ENCODE data around the gene ABCB9. TPM values are rescaled to one million over a fixed set of nuclear protein-coding genes. Genes with fewer than 3 reads are reported as not detected.

ABCB9 gene
- total and polyA plus RNA-seq, 5 donors from 2014 or later = 0.47 to 5.3 (median 0.91) TPM

DNA sequence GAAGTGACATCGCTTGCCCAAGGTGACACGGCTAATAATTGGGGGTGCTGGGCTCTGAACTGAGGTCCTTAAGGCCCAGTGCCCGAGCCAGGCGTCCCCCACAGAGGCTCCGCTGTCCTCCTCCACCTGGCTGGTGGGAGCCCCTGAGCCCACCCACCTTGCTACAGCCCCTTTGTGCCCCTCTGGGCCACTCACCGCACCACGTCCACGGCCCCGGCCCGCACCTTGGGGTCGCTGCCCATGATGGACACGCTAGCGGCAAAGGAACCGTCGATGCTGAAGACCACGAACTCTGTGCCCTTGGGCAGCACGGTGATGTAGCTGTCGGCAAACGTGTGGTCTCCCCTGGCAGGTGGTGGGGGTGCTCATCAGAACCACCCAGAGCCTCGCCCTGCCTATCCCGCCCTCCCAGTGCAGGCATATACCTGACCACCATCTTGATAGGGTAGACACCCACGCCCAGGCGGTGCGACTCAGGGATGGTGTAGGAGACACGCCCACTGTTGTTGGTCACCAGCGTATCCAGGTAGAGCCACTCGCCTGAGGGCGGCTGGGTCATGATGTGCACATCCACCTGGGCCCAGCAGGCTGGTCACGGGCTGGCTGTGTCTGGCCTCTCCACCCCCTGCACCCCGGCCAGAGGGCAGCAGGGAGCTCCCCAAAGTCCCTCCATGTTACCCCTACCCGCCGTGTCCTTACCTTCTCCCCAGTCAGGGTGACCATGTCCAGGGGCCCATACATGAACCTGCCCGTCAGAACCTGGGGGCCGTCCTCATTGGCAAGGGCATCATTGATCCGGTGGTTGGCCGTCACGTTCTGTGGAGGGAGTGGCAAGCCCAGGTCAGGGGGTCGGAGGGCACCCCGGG is 21.1 kb upstream of the ABCB9 start:
- no peak for DNase-seq
- H3K4me3 ChIP-seq (ENCODE audit: low read depth, low read length) = no peak overlapping the region
- Mint-ChIP-seq H3K36me3 (peaks cover 10% of the 10 kb centered on the region), H3K4me3 (peak overlapping the region in 1 of 4 donors; percentile 25), H3K27me3 (no peaks in the 10 kb centered on the region), H3K4me1 (peaks cover 0 to 27% (median 10%) of the 10 kb centered on the region in 4 donors), H3K27ac (peak overlapping the region in 1 of 3 donors; percentile 80), H3K9me3 (no peaks in the 10 kb centered on the region)
- H3K9me3 ChIP-seq (ENCODE audit: control insufficient read depth in 2 of 2, low read length in 2 of 2) = no peaks in the 10 kb centered on the region
- peaks cover 27% of the 10 kb centered on the region for H3K4me1 ChIP-seq (ENCODE audit: control insufficient read depth, insufficient read depth, low read length, poor library complexity, severe bottlenecking)
- no peaks in the 10 kb centered on the region for H3K27me3 ChIP-seq (ENCODE audit: control insufficient read depth, insufficient read depth, low read length)
- peaks cover 22% of the 10 kb centered on the region for H3K36me3 ChIP-seq (ENCODE audit: control insufficient read depth, insufficient read depth, low read length)
- ATAC-seq (ENCODE audit: low read depth in 2 of 2) = no peak
- no peak overlapping the region for H3K27ac ChIP-seq (ENCODE audit: insufficient read depth, low read length, poor library complexity, severe bottlenecking)

- no peaks in the 10 kb centered on the region for H3K27me3 ChIP-seq (ENCODE audit: control insufficient read depth, insufficient read depth, low read length)
- Mint-ChIP-seq H3K36me3 (peaks cover 10% of the 10 kb centered on the region), H3K27ac (no peak overlapping the region), H3K27me3 (no peaks in the 10 kb centered on the region), H3K4me1 (peaks cover 0 to 36% (median 13%) of the 10 kb centered on the region in 4 donors), H3K9me3 (no peaks in the 10 kb centered on the region), H3K4me3 (no peak overlapping the region)
- no peak overlapping the region for H3K27ac ChIP-seq (ENCODE audit: insufficient read depth, low read length, poor library complexity, severe bottlenecking)
- H3K36me3 ChIP-seq (ENCODE audit: control insufficient read depth, insufficient read depth, low read length) = peaks cover 22% of the 10 kb centered on the region
- H3K4me1 ChIP-seq (ENCODE audit: control insufficient read depth, insufficient read depth, low read length, poor library complexity, severe bottlenecking) = peaks cover 37% of the 10 kb centered on the region
- H3K4me3 ChIP-seq (ENCODE audit: low read depth, low read length) = no peak overlapping the region
- no peak for ATAC-seq (ENCODE audit: low read depth in 2 of 2)
- no peaks in the 10 kb centered on the region for H3K9me3 ChIP-seq (ENCODE audit: control insufficient read depth in 2 of 2, low read length in 2 of 2)
- no peak for DNase-seq
Observed at GRCh38 chr12:122986258-122986871, 20.1 kb upstream of the ABCB9 start.

DNA sequence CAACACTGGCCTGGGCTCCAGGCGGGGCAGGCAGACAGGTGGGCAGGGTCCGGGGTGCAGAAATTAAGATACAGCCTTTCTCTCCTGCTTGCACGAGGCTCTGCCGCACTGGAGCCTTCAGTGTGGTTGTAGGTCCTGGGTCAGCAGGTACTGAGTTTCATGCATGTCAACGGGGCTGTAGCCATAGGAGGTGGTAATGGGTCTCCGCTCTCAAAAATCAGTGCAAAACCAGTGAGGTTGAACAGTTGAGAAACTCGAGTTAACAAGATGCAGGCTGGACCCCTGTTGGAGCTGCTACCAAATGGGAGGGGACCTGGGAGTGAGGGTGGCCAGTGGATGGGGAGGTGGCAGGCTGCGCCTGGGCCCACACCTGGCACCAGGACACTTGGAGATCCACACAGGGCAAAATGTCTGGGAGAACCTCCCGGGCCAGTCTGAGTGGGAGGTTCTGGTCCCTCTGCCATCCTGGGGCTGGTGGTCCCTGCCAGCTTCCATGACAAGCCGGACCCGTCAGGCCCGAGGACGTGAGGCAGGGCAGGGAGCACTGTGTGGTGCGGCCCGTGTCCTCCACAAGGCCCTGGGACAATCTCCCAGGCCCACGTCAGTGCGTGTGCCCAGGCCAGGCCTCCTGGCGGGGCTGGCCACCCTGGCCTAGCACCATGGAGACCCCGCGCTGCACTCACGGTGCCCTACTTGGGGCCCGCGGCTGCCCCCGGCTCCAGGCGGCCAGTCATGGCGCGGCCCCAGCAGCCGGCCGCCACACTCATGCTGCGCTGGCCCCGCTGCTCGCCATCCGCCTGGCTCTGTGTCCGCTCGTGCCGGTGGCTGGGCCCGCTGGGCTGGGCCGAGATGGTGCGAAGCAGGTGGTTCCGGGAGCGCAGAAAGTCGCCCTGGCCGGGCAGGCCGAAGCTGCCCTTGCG is 19.3 kb upstream of the ABCB9 start:
- Mint-ChIP-seq H3K27ac (no peak overlapping the region), H3K36me3 (peaks cover 10% of the 10 kb centered on the region), H3K4me1 (peaks cover 0 to 38% (median 13%) of the 10 kb centered on the region in 4 donors), H3K4me3 (no peak overlapping the region), H3K27me3 (no peaks in the 10 kb centered on the region), H3K9me3 (no peaks in the 10 kb centered on the region)
- Histone ChIP-seq H3K27me3 (ENCODE audit: control insufficient read depth, insufficient read depth, low read length) (no peaks in the 10 kb centered on the region), H3K36me3 (ENCODE audit: control insufficient read depth, insufficient read depth, low read length) (peaks cover 22% of the 10 kb centered on the region), H3K4me1 (ENCODE audit: control insufficient read depth, insufficient read depth, low read length, poor library complexity, severe bottlenecking) (peaks cover 40% of the 10 kb centered on the region), H3K27ac (ENCODE audit: insufficient read depth, low read length, poor library complexity, severe bottlenecking) (no peak overlapping the region), H3K9me3 (ENCODE audit: control insufficient read depth in 2 of 2, low read length in 2 of 2) (no peaks in the 10 kb centered on the region), H3K4me3 (ENCODE audit: low read depth, low read length) (no peak overlapping the region)
- no peak for DNase-seq
- ATAC-seq (ENCODE audit: low read depth in 2 of 2) = no peak

DNA sequence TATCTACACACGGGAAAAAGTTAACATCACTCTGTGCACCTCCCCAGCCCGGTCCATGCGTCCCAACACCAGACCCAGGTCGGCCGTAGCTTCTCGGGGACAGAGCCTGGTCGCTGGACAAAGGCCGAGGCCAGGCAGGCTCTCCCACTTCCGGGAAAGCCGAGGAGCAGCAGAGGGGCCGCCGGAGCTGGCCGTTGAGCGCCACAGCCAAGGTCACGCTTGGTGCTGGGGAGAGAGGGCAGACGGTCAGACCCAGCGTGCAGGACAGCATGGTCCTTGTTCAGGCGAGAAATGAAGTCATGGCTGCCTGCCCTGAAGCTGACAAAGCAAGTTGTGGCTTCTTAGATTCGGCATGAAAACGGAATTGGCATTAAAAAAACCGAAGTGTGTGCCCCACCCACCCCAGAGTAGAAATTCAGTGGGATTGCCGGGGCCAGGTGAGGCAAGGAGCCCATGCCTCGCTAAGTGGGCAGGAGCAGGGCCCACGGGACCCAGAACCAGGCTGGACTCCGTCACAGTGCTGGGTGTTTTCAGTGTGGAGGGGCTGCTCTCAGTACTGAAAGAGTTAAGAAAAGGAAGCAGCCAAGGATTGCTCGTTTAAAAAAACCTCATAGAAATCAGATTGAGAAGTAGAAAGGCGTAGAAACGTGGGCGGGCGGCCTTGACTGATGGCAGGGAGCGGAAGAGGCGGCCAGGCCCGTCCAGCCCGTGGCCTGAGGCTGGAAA is 18.5 kb upstream of the ABCB9 start:
- Histone ChIP-seq H3K36me3 (ENCODE audit: control insufficient read depth, insufficient read depth, low read length) (peaks cover 22% of the 10 kb centered on the region), H3K9me3 (ENCODE audit: control insufficient read depth in 2 of 2, low read length in 2 of 2) (no peaks in the 10 kb centered on the region), H3K4me1 (ENCODE audit: control insufficient read depth, insufficient read depth, low read length, poor library complexity, severe bottlenecking) (peaks cover 44% of the 10 kb centered on the region), H3K4me3 (ENCODE audit: low read depth, low read length) (no peak overlapping the region), H3K27me3 (ENCODE audit: control insufficient read depth, insufficient read depth, low read length) (no peaks in the 10 kb centered on the region), H3K27ac (ENCODE audit: insufficient read depth, low read length, poor library complexity, severe bottlenecking) (no peak overlapping the region)
- Mint-ChIP-seq H3K36me3 (peaks cover 10% of the 10 kb centered on the region), H3K9me3 (no peaks in the 10 kb centered on the region), H3K4me1 (peaks cover 0 to 42% (median 15%) of the 10 kb centered on the region in 4 donors), H3K27me3 (no peaks in the 10 kb centered on the region), H3K4me3 (peak overlapping the region in 3 of 4 donors; percentile 13 to 60 (median 46)), H3K27ac (peak overlapping the region in 2 of 3 donors; percentile 20 to 62)
- no peak for DNase-seq
- ATAC-seq (ENCODE audit: low read depth in 2 of 2) = no peak

DNA sequence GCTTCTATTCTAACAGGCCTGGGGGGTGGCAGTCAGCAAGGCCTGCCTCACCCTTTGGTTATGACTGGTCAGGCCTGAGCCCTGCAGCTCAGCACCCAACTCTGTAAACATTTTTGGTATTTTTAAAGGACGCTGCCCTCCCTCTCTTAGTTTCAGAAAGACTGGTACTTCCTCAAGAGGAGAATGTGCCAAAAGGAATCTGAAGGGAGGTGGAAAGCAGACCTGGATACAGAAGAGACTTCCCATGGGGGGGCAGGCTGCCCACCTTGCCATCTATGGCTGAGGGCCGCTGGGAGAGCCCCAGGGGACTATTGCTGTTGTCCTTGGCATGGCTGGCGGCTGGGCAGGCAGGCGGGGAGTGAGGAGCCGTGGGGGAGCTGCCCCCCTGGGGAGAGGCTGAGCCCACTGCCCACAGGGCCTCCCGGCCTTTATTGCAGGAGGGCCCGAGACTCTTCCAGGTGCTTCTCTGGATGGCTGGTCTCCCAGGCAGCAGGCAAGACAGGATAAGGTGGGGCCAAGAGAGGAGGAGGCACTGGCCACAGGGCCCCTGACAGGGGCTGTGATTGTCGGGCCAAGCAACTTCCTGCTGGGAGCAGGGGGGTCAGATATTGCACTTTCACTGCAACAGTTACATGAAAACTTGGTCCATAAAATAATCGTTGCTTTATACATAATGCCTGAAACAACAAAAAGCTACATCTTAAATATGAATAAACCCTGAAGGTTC is 17.7 kb upstream of the ABCB9 start:
- Histone ChIP-seq H3K4me1 (ENCODE audit: control insufficient read depth, insufficient read depth, low read length, poor library complexity, severe bottlenecking) (peaks cover 52% of the 10 kb centered on the region), H3K36me3 (ENCODE audit: control insufficient read depth, insufficient read depth, low read length) (peaks cover 22% of the 10 kb centered on the region), H3K4me3 (ENCODE audit: low read depth, low read length) (no peak overlapping the region), H3K27ac (ENCODE audit: insufficient read depth, low read length, poor library complexity, severe bottlenecking) (peak overlapping the region; percentile 23), H3K27me3 (ENCODE audit: control insufficient read depth, insufficient read depth, low read length) (no peaks in the 10 kb centered on the region), H3K9me3 (ENCODE audit: control insufficient read depth in 2 of 2, low read length in 2 of 2) (no peaks in the 10 kb centered on the region)
- ATAC-seq (ENCODE audit: low read depth in 2 of 2) = no peak
- Mint-ChIP-seq H3K36me3 (peaks cover 10% of the 10 kb centered on the region), H3K27ac (peak overlapping the region; percentile 20 to 88 (median 67)), H3K9me3 (no peaks in the 10 kb centered on the region), H3K4me1 (peaks cover 0 to 48% (median 15%) of the 10 kb centered on the region in 4 donors), H3K4me3 (peak overlapping the region; percentile 24 to 62 (median 52)), H3K27me3 (no peaks in the 10 kb centered on the region)
- no peak for DNase-seq

GRCh38 chr12:122982963-122983788 is 16.9 kb upstream of the ABCB9 start:
- peaks cover 19% of the 10 kb centered on the region for H3K36me3 ChIP-seq (ENCODE audit: control insufficient read depth, insufficient read depth, low read length)
- H3K9me3 Mint-ChIP-seq = no peaks in the 10 kb centered on the region

More at GRCh38 chr12:122982963-122983788, 16.9 kb upstream of the ABCB9 start:
- Histone ChIP-seq H3K4me3 (ENCODE audit: low read depth, low read length) (no peak overlapping the region), H3K27ac (ENCODE audit: insufficient read depth, low read length, poor library complexity, severe bottlenecking) (peak overlapping the region; percentile 67), H3K4me1 (ENCODE audit: control insufficient read depth, insufficient read depth, low read length, poor library complexity, severe bottlenecking) (peaks cover 52% of the 10 kb centered on the region), H3K9me3 (ENCODE audit: control insufficient read depth in 2 of 2, low read length in 2 of 2) (no peaks in the 10 kb centered on the region), H3K27me3 (ENCODE audit: control insufficient read depth, insufficient read depth, low read length) (no peaks in the 10 kb centered on the region)
- H3K36me3 Mint-ChIP-seq = peaks cover 10% of the 10 kb centered on the region
- peaks cover 0 to 49% (median 16%) of the 10 kb centered on the region in 4 donors for H3K4me1 Mint-ChIP-seq
- ATAC-seq (ENCODE audit: low read depth in 2 of 2) = no peak
- H3K27ac Mint-ChIP-seq = peak overlapping the region; percentile 67 to 90 (median 88)
- DNase-seq = no peak
- peak overlapping the region; percentile 89 to 94 (median 93) for H3K4me3 Mint-ChIP-seq
- no peaks in the 10 kb centered on the region for H3K27me3 Mint-ChIP-seq

All from CD4-positive, CD25-positive, alpha-beta regulatory T cell (primary cell).